Endometrium (tissue), 2 donors: ENCODE measurements around the gene SCOC.

ENCODE experiments used
- FAIRE-seq: peaks from 2 replicates; lab custom pipeline; 2012; peaks lifted over from hg19 to GRCh38; lab: Jason Lieb, UNC
- donor health status: control.
- donor health status: control.

Gene SCOC

GRCh38 chr4:140373328-140374129 lies at the start of gene SCOC:
TSS of gene SCOC (plus strand) at chr4:140373646. CDS start at chr4:140379171, 5,525 bp downstream.
- peak; percentile 100 for FAIRE-seq

GRCh38 chr4:140326395-140326993 lies 47.0 kb upstream of the SCOC start:
- FAIRE-seq: peak; percentile 81

- peak; percentile 91 for FAIRE-seq
These were observed 43.0 kb upstream of the SCOC start for GRCh38 chr4:140330311-140330900.

GRCh38 chr4:140331245-140331644 lies 42.2 kb upstream of the SCOC start:
- FAIRE-seq: no peak

- FAIRE-seq: no peak
These were observed 41.6 kb upstream of the SCOC start for GRCh38 chr4:140331876-140332275.

GRCh38 chr4:140332734-140333133 lies 40.7 kb upstream of the SCOC start:
- FAIRE-seq: no peak

GRCh38 chr4:140333523-140333922 lies 39.9 kb upstream of the SCOC start:
- FAIRE-seq: no peak

GRCh38 chr4:140335076-140335475 lies 38.4 kb upstream of the SCOC start:
- FAIRE-seq: no peak

GRCh38 chr4:140336730-140337129 lies 36.7 kb upstream of the SCOC start:
- no peak for FAIRE-seq

GRCh38 chr4:140342620-140343019 lies 30.8 kb upstream of the SCOC start:
- no peak for FAIRE-seq

- FAIRE-seq: no peak
These were observed 30.1 kb upstream of the SCOC start for GRCh38 chr4:140343303-140343702.

GRCh38 chr4:140344101-140344500 lies 29.3 kb upstream of the SCOC start:
- no peak for FAIRE-seq

- FAIRE-seq: no peak
These were observed 28.8 kb upstream of the SCOC start for GRCh38 chr4:140344621-140345020.

GRCh38 chr4:140346136-140346535 lies 27.3 kb upstream of the SCOC start:
- no peak for FAIRE-seq

- FAIRE-seq: no peak
These were observed 23.6 kb upstream of the SCOC start for GRCh38 chr4:140349816-140350215.

- no peak for FAIRE-seq
These were observed 22.1 kb upstream of the SCOC start for GRCh38 chr4:140351093-140352075.

- FAIRE-seq: peak; percentile 95
These were observed 19.7 kb upstream of the SCOC start for GRCh38 chr4:140353786-140354185.

GRCh38 chr4:140355288-140355687 lies 18.2 kb upstream of the SCOC start:
- FAIRE-seq: no peak

GRCh38 chr4:140357868-140358267 lies 15.6 kb upstream of the SCOC start:
- no peak for FAIRE-seq

- no peak for FAIRE-seq
These were observed 15.2 kb upstream of the SCOC start for GRCh38 chr4:140358281-140358680.

GRCh38 chr4:140359562-140360427 lies 13.7 kb upstream of the SCOC start:
- FAIRE-seq: peak; percentile 81
